GDM1 (cell line): ENCODE measurements around the gene C9.
"Not testable (repeated sequence)": the region's sequence is repeated elsewhere in the genome, so short reads cannot be mapped to it uniquely, and the experiment has no call there.

Experiments
- DNase-seq: peaks from one replicate; lab custom pipeline; 2025; lab: John Stamatoyannopoulos, UW

C9 gene

GRCh38 chr5:39371367-39371635 is 7.0 kb upstream of the C9 start:
- no peak for DNase-seq

- no peak for DNase-seq
These were observed 6.5 kb upstream of the C9 start for GRCh38 chr5:39370555-39371366.

DNA sequence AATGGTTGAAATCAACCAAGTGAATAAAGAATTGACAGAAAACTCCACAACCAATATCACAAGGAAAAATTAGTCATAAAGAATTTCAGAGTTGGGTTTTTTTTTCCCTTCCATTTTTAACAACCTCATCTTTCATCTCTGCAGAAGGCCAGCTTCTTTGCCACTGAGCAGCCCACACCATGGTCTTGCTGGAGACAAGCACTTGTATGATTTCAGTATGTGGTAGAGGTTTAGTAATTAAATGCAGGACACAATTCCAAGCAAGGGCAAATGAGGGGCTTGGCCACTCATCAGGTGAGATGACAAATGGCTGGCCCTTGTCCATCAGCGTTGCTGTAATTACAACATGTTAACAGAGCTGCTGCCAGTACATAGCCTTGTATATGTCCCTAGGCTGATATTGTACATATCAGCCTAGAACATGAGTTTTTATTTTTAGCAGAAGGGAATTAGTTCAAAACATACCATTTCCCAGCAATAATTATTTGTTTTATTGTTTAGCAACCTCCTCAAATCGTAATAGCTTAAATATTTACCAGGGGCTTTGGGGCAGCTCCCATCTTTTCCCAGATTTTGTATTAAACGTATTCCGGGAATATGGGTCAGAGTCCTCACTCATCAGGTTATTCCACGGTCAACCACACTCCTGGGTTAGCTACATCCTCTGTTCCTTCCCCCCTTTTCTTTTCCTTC is 5.0 kb upstream of the C9 start:
- no peak for DNase-seq

GRCh38 chr5:39368116-39368515 is 3.8 kb upstream of the C9 start:
- DNase-seq, result no peak

- DNase-seq, result no peak
These were observed 3.4 kb upstream of the C9 start for GRCh38 chr5:39367711-39368110.

- no peak for DNase-seq
These were observed 1.1 kb downstream of the C9 start for GRCh38 chr5:39363217-39363616.

- DNase-seq, result no peak
These were observed 1.6 kb downstream of the C9 start for GRCh38 chr5:39362646-39363045.

DNA sequence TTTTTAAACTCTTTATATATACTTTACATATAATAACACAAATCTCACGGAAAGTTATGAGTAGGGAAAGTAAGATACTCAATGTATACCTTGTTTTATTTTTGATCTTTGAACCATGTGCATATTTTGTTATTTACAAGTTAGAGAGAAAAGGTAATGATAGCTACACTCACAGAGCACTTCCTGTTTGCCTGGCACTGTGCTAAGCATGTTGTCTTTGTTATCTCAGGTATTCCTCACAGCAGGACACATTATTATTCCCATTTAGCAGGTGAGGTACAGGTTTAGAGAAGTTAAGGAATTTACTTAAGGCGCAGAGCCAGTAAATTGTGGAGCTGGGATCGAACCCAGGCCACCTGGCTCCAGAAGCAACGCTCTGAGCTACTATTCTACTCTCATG is 3.0 kb downstream of the C9 start:
- DNase-seq, result no peak

GRCh38 chr5:39360471-39361111 is 3.7 kb downstream of the C9 start:
- DNase-seq, result no peak

DNA sequence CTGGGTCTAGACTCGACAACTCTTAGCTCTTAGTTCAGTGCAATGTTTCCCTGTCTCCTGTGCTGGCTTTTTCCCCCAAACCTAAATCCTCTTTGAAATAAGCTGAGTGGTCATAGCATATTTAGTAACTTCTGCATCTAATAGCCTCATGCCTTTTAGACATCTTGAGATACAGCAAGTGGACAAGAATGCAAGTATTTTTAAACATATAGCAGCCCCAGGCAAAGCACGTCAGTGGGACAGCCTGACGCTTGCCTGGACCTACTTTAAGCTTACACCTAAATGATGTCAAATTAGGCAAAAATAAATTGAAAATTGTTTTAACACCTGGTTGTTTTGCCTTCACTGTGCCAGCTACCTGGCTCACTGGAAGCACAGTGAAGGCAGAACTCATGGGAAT is 8.0 kb downstream of the C9 start:
- no peak for DNase-seq

DNA sequence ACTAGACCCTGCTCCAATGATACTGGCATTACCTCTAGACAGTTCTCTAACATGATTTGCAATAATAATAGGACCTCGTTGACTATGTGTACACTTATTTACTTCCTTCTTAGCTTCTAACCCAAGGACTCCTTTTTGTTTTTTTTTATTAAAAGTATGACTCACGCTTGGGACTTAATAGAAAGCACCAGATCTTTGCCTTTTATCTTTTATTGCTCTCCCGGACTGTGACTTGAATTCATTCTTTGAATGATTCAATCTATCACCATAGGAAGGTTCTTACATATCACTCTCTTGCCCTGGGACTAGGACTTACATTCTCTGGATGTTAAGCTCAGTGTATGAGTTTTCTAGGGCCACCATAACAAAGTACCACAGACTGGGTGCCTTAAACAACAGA is 9.0 kb downstream of the C9 start:
- no peak for DNase-seq

GRCh38 chr5:39353717-39354399 is 10.4 kb downstream of the C9 start:
- no peak for DNase-seq

DNA sequence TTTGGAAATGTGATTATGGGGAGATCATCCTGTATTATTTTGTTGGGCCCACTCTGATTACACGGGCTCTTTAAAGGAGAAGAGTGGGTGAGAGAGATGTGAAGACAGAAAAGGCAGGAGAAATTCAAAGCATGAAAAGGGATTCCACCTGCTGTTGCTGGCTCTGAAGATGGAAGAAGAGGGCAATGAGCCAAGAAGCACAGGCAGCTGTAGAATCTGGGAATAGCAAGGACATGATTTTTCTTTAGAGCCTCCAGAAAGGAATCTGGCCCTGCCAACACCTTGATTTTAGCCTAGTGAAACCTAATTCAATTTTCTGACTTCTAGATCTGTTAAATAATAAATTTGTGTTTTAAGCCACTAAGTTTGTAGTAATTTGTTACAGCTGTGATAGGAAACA is 11.3 kb downstream of the C9 start:
- DNase-seq, result no peak

DNA sequence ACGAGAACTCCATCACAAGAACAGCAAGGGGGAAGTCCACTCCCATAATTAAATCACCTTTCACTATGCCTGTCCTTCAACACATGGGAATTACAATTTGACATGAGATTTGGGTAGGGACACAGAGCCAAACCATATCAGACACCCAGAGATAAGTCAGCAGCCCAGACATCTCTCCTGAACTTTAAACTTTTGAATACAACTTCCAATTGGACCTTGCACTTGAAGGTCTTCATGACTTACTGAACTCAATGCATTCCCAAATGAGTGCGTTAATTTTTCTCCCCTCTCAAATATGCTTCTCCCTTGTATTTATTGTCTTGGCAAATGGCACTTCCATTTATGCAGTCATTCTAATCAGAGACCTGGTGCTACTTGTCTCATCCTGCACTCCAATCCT is 12.1 kb downstream of the C9 start:
- no peak for DNase-seq

DNA sequence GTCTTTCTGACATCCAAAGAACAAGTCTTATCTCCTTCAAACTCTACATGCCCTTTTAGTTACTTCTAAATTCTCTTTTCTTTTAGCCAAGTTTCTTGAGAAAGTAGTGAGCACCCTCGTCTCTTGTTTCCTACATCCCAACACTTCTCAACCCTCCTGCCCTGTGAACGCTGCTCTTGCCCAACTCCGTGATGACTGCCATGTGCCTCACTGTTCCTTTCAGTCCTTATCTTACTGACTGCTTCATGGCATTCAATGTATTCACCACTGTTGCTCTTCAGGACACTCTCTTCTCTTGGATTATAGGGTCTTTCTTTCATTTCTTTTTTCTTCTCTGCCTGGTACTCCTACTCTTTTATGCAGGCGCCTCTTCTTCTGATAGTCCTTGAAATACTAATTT is 14.8 kb downstream of the C9 start:
- DNase-seq, result no peak

DNA sequence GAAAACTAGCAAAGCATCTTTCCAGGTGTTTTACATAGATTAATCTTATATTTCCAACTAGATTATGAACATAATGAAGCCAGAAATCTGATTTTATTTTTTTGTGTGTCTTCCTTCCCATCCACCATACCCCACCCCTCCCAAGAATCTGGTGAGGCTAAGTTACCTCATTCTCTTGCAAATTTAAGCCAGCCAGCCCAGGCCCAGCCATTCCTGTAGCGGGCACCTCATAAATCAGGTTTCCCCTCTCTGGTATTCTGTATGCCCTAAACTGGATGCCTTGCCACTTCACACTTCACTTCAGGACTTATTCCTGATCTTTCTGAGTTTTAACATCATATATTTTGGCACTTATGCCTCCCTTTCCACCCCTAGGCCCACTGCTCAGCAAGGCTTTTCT is 21.8 kb downstream of the C9 start:
- no peak for DNase-seq

- DNase-seq, result no peak
These were observed 22.4 kb downstream of the C9 start for GRCh38 chr5:39341896-39342295.

DNA sequence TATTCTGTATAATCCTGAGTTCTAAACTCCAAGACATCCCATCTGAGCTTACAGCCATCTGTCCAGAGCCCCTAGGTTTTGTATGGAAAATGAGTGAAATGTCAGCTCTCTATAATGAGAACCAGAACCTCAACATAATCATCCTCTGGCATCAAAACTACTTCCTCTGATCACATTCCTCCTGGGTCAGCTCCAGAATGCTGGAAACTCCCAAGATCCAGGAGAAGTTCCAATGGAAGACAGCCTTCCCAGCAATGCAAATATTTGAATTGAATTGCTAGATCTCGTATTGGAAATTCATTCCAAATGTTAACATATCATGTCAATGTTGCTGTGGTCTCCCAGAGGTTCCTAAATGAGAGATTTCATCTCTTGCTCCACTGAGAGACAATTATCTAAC is 23.8 kb downstream of the C9 start:
- no peak for DNase-seq

DNA sequence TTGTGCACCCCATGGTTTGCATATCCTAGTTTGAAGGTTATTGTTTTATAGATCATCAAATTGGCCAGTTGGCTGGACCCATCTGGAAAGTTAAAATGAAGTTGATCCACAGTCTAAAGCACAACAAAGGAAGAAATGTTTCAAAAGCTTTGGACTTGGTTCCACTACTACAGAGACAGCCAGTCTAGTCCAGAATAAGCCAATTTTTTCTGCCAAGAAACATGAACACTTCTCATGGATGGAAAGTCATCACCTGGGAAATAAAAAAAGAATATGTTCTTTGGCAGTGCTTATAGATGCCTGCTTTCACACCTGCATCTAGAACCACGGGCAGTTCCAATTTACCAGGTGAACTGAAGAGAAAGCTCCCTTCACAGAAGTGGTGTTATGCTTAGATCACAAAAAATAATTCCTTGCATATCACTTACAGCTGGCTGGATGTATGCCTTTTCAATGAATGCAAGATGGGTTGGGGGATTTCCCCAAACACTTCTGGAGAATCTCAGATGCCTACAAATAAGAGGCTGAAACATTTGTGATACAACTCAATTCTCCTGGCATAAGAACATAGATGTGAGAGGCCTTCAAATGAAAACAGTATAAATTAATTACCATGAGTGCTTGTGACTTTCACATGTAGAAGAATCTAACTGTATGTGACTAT is 26.9 kb downstream of the C9 start:
- DNase-seq, result no peak

DNA sequence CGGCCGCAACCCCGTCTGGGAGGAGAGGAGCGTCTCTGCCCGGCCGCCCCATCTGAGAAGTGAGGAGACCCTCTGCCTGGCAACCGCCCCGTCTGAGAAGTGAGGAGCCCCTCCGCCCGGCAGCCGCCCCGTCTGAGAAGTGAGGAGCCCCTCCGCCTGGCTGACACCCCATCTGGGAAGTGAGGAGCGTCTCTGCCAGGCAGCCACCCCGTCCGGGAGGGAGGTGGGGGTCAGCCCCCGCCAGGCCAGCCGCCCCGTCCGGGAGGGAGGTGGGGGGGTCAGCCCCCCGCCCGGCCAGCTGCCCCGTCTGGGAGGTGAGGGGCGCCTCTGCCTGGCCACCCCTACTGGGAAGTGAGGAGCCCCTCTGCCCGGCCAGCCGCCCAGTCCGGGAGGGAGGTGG is 30.0 kb downstream of the C9 start:
- DNase-seq, result not testable (repeated sequence)

DNA sequence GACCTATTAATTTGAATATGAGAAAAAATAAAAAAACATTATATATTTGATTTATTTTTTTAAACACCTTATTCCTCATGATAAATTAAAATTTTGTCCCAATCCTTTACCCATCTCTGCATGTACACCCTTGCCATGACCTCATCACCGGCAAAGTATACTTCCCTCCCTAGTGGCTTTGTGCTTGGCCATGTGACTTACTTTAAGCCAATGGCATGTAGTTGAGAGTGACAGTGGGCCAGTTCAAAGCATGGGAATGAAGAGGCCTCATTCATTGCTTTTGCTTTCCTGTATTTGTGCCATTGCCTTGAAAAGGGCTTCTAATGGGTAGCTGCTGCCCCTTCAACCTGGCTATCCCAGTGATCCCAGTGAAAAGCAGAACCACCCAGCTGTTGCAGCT is 31.2 kb downstream of the C9 start:
- no peak for DNase-seq

DNA sequence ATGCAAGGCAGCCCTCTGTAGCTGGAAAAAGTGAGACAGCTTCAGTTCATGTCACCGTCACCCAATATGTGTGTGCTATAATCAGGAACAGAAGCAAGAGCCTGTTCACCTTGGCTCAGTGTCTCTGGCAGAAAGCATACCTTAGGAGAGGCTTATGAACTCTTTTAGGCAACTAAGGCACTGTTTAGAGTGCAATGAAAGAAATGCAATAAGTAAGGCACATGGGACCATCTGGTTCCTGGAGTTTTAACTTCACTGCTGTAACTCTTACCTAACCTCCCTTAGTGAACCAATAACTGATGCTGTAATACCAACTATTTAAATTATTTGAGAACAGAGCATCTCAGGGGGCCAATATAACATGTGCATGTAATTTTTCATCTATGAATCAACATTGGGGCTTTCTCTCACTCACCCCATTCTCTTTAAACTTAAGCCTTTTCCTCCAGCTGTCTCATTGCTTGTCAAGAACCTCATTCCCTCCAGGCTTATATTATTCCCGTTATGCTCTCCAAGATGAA is 32.4 kb downstream of the C9 start:
- no peak for DNase-seq
